ENCODE measurements around the gene NAA20.
"Not testable (repeated sequence)": the region's sequence is repeated elsewhere in the genome, so short reads cannot be mapped to it uniquely, and the experiment has no call there.

The NAA20 gene

DNA sequence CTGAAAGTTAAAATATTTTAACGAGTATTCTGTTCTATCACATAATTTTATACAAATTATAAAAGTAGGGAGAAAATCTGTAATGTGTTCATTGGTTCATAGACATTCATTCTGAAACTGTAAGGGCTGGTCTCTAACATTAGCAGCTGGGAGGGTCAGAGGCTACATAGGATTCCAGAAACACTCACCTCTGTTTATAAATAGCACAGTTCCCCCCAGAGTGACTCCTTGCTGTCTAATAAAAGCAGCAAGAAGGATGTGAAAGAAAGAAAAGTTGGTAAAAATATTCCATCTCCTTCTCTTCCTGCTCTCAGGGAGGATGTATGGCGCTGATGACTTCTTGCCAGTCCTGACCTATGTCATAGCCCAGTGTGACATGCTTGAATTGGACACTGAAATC, 25.3 kb upstream of the NAA20 start:
- no peak for DNase-seq

DNA sequence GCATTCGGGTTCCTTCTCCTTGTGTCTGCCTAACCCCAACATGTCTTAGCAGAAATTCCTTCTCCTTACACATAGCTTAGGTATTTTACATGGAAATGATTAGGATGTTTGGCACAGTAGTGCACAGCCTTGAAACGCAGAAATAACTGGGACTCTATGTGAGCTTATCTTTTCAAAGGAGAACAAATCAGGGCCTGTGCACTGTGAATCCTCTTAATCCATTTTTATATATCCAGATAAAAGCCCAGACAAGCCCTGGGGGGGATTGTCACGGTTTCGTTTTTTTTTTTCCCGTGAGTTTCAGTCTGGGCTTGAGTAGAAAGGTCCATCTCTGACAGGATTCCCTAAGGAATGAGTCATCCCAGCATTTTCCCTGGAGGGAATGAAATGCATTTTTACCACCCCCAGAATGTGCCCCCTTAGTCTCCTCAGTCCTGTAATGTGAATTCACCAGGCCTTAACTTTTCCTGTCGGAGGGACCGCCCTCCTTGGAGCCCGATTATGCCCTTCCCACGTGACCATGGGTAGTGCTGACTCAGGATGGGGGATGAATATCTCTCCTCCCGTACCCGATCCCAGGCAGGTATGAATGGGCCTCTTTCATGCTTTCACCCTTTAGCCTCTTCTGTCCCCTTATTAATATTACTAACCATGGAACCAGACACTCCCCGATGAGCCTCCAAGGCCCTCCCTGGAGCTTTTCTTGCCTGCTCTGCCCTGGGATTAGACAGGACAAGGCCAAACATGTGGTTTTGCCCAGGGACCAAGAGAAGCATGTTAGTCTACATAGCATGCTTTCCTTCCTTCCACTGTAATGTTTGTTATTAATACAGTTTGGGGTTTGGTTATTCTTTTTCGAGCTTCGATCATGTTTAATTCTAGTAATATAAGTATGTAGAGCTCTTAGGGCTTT, 23.9 kb upstream of the NAA20 start:
- DNase-seq, result no peak

DNA sequence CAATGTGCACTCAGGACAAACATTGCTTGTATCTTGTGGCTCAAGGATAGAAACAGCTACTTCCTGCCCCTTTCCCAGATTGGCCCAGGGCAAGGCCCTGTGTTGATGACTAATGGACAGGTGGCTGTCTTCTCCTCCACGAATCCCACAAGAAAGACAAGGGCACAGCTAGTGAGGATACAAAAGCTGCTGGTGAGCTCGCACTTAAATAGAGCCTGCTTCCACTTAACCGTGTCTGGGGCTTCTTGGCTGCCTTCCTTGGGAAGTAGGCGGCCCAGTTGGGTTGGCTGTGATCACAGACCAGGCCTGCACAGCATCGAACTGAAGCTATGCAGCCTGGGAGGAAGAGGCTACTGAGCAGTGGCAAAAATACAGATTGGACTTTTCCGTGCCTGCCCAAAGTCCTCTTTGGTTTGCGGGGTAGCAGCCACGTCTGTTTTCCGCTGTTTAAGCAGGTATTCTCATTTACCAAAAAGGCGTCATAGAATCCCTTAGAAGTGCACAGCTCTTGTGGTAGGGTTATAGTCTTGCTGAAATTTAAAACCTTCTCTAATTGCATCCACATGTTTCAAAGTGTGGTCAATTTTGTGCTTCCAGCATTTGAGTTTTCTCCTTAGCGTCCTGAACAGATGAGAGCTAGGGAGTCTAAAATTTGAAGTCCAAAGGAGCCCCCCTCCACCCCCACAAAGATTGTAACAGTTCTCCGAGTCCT, 23.0 kb upstream of the NAA20 start:
- DNase-seq, result no peak

DNA sequence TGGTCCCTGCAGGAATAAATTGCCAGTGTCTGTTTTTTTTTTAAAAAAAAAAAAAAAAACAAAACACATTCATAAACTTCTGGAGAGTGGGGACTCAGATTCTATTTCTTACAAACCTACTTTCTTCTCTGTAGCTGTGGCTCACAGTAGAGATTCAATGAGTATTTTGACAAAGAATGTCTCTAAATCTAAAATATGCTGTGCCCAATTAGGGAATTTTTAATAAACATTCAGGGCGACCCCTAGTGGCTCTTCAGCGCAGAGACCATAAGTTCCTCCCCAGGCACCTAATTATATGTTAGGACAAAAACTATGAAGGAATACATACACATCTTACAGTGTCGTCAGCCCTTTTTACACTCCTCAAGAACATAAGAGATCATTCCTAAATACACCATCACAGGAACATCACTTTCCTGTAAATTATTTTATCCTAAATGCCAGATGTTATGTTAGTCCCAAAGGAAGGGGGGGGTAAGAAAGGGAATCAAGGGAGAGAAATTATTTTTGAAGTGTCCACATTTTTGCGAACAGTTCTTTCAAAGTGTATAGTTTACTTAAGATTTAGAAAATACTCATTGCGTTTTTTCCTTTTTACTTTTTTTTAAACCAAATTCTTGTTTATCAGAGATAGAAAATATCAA, 21.8 kb upstream of the NAA20 start:
- peak; percentile 51 for DNase-seq

DNA sequence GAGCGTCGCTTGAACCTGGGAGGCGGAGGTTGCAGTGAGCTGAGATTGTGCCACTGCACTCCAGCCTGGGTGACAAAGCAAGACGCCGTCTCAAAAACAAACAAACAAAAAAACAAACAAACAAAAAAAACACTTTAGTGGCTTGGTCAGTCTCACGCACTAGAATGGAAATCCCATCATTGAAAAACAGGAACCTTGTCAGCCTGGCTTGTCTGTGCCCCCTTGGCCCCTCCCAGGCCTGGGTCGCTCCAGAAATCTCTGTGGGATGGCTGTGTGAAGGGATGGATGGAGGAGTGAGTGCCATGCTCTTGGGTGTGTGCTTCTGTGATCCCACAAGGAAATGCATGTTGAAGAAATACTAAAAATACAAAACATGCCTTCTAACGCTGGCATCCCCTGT, 20.9 kb upstream of the NAA20 start:
- no peak for DNase-seq

DNA sequence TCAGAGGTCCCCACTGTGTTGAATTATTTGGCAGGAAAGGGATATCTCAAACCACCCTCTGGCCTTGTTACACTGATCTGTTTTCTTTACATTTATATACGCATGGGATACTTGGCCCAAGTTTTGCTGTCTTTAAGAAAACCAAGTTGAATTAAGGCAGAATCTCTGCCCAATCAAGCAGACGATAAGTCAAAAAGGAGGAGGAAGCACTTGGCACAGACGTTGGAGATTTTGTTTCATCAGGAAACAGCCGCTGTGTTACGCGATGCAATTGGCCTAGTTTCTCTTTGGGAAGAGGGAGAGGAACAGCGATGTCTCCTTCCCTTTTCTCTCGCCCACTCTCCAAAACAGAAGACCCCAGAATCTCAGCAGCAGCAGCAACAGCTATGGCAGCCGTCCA, 20.2 kb upstream of the NAA20 start:
- DNase-seq, result no peak

DNA sequence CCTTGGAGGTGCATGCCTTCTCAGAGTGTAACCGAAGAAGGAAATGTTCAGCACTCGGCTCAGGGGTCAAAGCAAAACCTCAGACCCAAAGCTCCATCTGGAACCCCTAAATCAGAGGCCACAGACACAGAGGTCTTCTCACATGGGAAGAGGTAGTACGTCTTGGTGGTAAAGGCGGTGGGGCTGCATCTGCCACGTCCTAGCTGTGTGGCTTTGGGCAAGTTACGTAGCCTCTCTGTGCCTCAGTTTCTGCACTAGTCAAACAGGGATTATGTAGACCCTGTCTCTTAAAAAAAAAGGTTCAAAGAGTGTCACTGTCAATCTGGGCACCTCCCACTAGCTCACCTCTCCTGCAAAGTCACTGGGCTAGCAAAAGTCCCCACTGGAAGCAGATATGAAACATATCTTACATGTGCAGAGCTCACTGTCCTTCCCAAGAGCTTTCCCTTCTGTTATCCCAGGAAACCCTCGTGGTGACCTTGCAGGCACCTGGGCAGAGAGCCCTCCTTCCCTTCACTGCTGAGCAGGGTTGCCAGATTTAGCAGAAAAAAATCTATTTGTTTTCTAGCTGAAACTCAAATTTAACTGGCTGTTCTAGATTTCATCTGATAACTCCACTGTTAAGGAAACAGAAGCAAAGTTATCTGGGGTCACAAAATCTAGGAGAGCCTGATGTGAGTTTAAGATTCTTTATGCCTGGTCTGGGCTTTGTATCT, 18.0 kb upstream of the NAA20 start:
- DNase-seq, result no peak

DNA sequence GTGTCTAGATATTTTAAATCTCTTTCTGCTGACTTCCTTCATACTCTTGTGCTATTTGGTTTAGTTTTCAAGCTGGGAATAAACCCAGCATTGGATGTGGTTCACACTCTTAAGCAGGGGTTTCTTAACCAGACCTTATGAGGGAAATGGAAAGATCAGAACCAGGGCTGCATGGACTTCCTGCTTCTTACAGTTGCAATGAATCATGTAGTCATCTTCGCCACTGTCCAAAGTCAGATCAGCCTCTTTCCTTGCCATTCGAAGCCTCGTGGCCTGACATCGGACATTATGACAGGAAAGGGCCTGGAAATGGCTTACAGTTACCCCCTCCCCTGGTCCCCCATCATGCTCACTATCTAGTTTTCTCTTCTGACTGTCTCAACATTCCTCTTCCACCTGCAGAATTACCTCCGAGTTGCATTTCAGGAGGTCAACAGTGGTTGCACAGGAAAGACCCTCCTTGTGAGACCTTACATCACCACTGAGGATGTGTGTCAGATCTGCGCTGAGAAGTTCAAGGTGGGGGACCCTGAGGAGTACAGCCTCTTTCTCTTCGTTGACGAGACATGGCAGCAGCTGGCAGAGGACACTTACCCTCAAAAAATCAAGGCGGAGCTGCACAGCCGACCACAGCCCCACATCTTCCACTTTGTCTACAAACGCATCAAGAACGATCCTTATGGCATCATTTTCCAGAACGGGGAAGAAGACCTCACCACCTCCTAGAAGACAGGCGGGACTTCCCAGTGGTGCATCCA, 16.8 kb upstream of the NAA20 start:
- DNase-seq, result no peak

DNA sequence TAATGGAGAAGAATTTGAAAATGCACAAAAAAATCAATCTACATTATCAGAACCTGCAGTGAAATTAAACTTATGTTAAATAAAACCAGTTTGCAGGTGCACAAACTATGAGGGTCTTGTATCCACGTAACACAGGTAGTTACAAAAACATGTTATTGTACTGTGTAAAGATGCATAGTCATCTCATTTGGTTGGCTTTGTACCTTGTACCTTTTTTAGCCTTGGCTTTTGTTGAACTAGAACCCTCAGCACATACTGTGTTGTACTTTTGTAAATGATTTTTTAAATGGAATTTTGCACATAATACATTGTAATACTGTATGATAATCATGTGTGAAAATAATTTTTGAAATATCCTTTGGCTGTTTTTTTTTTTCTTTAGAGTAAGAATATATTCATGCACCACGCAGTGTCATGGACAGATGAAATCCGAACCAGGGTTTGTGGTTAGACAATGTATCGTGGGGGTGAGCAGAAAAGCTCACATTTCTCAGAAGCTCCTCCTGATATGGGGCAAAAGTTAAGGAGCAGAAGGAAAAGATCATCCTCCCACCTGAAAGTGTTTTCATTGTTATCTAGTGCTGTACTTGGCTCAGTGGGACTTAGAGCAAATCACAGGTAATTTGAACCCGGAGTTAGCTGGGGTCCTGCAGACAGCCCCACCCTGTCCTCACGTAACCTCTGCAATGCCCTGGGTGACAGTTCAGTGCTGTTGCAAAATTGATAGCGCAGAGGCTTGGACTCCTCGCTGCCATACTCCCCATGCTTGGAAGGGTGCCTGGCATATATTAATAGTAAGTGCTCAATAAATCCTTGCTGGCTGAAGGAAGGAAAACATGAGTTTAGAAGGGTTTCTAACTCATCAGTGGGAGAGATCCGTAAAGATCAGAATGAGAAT, 14.8 kb upstream of the NAA20 start:
- DNase-seq, result peak; percentile 16

DNA sequence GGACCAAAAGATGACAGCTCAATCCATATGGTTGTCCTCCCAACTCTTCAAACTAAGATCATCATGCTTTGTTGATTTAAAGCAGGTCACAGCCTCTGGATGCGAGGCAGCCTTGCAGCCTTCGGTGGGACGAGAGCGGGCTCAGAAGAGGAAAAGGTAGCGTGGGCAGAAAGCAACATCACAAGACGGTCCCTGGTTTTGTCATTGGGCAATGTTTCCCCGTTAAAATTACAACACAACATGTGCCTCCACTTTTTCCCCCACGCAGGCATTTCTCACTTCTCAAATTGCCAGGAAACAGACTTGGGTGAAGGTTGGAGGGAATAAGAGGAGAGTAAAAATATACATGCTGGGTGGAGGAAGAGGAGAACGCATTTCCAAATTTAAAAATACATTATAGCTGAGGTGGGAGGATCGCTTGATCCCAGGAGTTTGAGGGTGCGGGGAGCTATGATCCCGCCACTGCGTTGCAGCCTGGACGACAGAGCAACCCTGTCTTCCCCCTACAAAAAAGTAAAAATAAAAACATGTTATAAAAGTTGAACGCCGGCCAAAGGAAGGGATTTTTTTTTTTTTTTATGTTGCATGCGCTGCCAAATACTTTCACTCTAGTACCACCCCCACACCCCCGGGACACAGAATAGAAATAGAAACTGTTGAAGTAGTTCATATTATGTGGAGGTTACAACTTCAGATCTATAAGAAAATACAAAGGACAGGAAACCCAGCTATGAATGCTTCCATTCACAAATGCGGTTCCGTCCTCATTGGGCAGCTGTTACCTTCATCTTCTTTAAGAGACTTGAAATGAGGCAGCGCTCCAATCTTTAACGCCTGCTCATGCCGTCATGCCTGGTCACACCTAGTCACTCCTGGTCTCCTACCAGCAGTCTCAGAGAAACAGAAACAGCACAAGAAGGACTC, 13.9 kb upstream of the NAA20 start:
- DNase-seq, result no peak

DNA sequence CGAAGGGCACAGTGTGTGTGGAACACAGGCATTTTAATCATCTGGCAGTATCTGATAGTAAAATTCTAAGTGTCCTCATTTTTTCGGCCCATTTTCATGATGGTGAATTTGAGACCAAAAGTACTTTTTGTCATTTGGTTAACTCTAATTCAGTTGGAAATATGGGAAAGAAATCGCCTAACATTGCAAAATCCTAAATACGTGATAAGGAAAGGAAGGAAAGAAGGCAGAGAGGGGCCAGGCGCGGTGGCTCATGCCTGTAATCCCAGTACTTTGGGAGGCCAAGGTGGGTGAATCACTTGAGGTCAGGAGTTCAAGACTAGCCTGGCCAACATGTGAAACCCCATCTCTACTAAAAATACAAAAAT, 13.2 kb upstream of the NAA20 start:
- DNase-seq, result not testable (repeated sequence)

DNA sequence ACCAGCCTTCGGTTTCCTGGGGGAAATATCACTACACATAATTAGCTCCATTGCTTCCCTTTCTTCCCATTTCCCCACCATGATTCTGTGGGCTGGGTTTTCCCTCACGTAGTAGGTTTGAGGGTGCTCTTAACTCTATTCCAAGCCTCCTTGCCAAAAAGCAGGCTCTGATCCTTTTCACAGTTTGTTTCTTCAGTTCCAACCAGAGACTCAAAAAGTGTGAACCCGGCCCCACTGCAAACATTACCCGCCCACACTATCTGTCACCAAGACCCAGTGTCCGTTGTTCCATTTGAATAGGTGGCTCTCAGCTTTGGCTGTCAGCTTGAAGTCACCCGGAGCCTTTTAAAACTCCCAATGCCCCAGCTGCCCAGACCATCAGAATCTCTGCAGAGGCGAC, 11.8 kb upstream of the NAA20 start:
- no peak for DNase-seq

DNA sequence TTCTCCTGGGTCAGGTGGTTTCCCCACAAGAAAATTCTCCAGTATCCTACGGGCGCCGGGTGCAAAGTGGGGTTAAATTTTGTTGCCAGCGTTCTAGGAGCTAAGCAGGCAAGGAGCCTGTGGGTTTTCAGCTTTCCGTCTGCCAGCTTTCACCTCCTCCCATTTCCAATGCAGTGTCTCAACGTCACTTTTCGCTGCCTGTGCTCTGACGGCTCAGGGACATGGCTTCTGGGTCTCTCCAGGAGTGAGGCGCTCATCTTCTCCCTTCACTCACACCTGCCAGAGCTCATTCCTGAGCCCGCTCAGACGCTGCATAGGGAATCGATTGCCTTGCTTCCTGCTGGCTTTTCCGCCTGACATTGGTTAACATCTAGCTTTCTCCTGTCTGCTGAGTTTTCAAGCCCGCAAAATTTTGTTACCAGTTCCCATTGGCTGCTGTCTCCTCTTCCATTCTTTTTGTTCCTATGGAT, 7.3 kb upstream of the NAA20 start:
- DNase-seq, result no peak

DNA sequence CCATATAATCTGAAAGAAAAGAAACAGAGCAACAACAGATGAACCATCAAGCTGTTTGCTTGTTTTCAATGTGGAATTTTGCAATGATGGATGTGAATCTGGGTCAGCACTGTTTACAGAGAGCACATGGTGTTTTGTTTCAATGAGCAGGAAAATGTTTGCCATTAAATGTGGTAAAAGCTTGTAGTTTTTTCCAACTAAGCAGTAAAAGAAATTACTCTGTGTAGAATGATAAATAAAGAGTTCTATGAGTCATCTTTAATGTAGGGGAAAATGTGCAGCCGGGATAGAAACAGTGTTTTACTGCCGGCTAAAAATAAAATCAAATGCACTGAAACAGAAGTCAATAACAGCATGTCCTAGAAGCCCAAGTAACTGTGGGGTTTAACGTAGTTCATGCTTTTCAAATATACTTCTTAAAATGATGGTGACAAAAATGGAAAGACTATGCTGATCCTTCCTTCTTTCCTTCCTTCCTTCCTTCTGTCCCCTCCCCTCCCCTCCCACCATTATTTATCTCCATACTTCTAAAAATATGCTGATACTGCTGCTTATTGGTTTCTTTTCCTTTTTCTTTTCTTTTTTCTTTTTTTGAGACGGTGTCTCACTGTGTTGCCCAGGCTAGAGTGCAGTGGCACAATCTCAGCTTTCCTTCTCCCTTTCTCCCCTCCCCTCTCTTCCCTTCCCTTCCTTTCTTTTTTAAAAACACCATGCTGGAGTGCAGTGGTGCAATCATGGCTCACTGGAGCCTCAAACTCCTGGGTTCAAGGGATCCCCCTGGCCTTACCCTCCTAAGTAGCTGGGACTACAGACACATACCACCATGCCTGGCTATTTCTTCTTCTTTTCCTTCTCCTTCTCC, 6.3 kb upstream of the NAA20 start:
- DNase-seq, result no peak

DNA sequence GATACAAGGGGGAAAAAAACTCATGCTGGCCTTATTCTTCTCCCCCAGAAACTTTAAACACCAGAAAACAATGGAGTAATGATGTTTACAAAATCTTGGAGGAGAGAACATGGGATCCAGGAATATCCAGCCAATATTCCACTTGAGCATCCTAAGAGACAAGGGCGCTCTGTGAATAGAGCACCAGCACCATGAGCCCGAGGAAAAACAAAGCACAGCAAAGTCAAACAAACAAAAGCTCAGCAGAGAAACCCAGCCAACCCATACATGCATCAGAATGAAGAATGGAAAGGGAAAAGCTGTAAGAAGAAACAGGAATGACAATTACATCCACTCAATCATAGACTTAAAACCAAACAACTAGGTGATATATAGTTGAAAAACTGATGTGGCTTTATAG, 4.6 kb upstream of the NAA20 start:
- DNase-seq, result no peak

DNA sequence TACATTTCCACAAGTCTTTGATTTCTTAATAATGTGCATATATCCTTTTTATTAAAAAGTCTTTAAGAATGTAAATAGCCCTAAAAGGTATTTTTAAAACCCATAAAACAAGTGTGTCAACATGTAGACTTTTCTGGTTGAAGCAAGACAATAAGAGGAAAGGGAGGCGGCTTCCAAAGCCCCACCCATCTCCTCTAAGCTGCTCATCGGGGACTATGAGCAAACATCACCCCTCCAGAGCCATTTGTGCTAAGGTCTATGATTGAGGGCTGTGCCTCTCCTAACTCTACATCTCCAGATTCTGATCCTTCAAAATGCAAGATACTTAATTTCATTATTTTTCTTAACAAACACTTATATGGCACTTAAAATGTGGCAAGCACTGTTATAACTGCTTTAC, 2.5 kb upstream of the NAA20 start:
- no peak for DNase-seq

DNA sequence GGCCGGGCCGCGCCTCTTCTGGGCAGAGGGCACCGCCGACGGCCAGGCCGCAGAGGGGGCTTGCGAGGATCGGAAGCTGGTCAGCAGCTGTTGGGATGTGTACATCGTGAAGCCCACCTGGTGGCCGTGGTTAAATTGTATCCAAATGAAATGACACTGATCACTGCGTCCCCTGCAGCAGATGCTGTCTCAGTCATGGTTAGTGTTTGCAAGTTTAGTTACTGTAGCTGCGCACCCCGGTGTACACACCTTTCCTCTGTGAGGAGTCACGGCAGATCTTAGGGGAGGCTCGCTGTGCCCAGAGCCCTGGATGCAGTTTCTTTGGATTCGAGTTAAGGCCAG, 653 bp downstream of the NAA20 start:
- no peak for DNase-seq

DNA sequence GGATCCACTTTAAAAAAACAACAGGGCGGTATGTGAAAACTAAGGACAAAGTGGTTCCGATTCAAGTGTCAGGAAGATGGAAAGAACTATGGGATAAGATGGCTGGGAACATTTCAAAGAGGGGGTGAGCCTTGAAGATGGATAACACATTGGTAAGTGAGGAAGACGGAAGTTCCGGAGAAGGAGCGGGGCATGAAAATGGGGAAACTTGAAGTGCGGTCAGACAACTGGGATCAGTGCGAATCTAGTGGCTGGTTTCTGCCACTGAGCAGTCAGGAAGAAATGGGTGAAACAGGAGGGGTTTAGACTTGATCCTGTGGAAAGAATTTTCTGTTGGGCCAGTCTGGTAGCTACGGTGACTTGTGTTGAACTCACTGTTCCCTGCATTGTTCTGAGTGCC, 1.2 kb downstream of the NAA20 start:
- DNase-seq, result no peak

DNA sequence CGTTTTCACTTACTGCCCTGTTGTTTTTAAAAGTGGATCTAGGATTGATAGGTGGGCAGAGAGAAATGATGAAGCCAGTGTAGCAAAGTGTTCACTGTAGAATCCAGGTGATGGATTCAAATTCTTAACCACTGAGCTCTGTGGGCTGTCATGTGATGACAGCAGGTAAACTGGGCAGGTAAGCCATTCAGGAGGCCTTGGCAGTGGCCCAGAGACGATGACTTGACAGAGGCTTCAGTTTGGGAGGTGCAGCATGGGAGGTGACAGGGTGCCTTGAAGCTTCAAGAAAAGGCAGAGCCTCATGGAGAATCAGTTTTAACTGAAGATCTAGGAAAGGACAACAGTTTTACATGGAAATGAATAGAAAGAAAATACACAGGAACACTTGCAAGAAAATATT, 2.0 kb downstream of the NAA20 start:
- no peak for DNase-seq
